Left ventricle myocardium inferior (tissue), 1 donor: ENCODE results near the gene UCKL1. TPM values are rescaled to one million over a fixed set of nuclear protein-coding genes. Genes with fewer than 3 reads are reported as not detected.

Experiments used
- DNase-seq: peaks from one replicate; pipeline ENCODE4 v3.0.0-alpha.2; 2020
- H3K27ac ChIP-seq: fragments of 200-600 bp; replicated peaks from 2 replicates; pipeline ENCODE4 v1.8.0; 2021
- H3K27me3 ChIP-seq: fragments of 200-600 bp; 2 replicates; pipeline ENCODE4 v1.8.0; 2021; ENCODE audit warnings: low read depth
- H3K36me3 ChIP-seq: fragments of 200-600 bp; 2 replicates; pipeline ENCODE4 v1.8.0; 2021
- H3K4me1 ChIP-seq: fragments of 200-600 bp; 2 replicates; pipeline ENCODE4 v1.8.0; 2021
- H3K4me3 ChIP-seq: fragments of 200-600 bp; 2 replicates; pipeline ENCODE4 v1.8.0; 2021; ENCODE audit warnings: mild to moderate bottlenecking, moderate library complexity
- H3K9me3 ChIP-seq: fragments of 200-600 bp; replicated peaks from 2 replicates; pipeline ENCODE4 v1.8.0; 2021
- intact Hi-C: fragments of 100-400 bp; cut with micrococcal nuclease; formaldehyde crosslinking; loops from one replicate; pipeline ENCODE4 v1.11.0; 2022
- total RNA-seq: library from RNA; stranded (reverse); fragmentation: NEBNext Ultra II Directional; extraction: Animal tissue kit (Norgen Biotek cat#: 25700); gene quantifications from one replicate; pipeline ENCODE4 v1.2.1, GENCODE V29; 2021
- TF ChIP-seq, protein P1 (sequence below): fragments of 200-600 bp; IDR thresholded peaks from 2 replicates; pipeline ENCODE4 v1.8.0; 2021; ENCODE audit warnings: antibody characterized with exemption, mild to moderate bottlenecking, borderline replicate concordance
- donor health status: DM: no; HTN: yes; CAD: no; lungs with severe emphysema.

The UCKL1 gene
- total RNA-seq, 1 donor from 2014 or later = 41.0 TPM

DNA sequence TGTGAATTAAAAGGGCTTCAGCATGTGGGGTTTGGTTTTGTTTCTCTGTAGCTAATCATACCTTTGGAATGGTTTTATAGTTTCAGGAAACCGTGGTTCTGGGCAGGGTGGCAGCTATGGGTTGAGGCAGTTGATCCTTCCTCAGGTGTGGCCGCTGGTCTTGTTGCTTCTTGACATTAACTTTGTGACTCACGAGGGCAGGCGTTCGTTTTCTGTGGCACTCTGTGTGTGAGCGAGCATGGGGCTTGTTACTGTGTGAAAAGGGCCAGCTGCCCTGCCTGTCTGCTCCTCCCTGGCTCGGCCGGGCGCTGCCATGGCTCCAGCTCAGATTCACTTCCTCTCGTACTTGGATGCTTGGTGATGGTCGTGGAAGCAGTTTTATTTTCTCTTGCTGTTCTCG lies 45.0 kb downstream of the UCKL1 start:
- H3K4me3 ChIP-seq = no peak overlapping the region
- peak overlapping the region; percentile 8 for H3K27ac ChIP-seq
- DNase-seq = no peak
- no peaks in the 10 kb centered on the region for H3K36me3 ChIP-seq
- peaks cover 2% of the 10 kb centered on the region for H3K9me3 ChIP-seq
- TF ChIP-seq, protein P1, sequence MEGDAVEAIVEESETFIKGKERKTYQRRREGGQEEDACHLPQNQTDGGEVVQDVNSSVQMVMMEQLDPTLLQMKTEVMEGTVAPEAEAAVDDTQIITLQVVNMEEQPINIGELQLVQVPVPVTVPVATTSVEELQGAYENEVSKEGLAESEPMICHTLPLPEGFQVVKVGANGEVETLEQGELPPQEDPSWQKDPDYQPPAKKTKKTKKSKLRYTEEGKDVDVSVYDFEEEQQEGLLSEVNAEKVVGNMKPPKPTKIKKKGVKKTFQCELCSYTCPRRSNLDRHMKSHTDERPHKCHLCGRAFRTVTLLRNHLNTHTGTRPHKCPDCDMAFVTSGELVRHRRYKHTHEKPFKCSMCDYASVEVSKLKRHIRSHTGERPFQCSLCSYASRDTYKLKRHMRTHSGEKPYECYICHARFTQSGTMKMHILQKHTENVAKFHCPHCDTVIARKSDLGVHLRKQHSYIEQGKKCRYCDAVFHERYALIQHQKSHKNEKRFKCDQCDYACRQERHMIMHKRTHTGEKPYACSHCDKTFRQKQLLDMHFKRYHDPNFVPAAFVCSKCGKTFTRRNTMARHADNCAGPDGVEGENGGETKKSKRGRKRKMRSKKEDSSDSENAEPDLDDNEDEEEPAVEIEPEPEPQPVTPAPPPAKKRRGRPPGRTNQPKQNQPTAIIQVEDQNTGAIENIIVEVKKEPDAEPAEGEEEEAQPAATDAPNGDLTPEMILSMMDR = no peak
- H3K4me1 ChIP-seq = peaks cover 78% of the 10 kb centered on the region
- no peaks in the 10 kb centered on the region for H3K27me3 ChIP-seq
- intact Hi-C loops = no loop called here

GRCh38 chr20:63908008-63908682 lies 48.1 kb downstream of the UCKL1 start:
- Histone ChIP-seq H3K9me3 (no peaks in the 10 kb centered on the region), H3K27ac (no peak overlapping the region), H3K4me1 (peaks cover 76% of the 10 kb centered on the region), H3K36me3 (no peaks in the 10 kb centered on the region), H3K27me3 (no peaks in the 10 kb centered on the region), H3K4me3 (no peak overlapping the region)
- no peak for DNase-seq
- intact Hi-C loops = no loop called here
- TF ChIP-seq, protein P1 = no peak

- intact Hi-C loops = no loop called here
- Histone ChIP-seq H3K9me3 (no peaks in the 10 kb centered on the region), H3K36me3 (no peaks in the 10 kb centered on the region), H3K27ac (no peak overlapping the region), H3K27me3 (no peaks in the 10 kb centered on the region), H3K4me1 (peaks cover 76% of the 10 kb centered on the region), H3K4me3 (no peak overlapping the region)
- TF ChIP-seq, protein P1 = no peak
- DNase-seq = no peak
Measured at GRCh38 chr20:63903796-63904561, 52.2 kb downstream of the UCKL1 start.

GRCh38 chr20:63900413-63900812 lies 55.8 kb downstream of the UCKL1 start:
- H3K36me3 ChIP-seq = no peaks in the 10 kb centered on the region
- H3K9me3 ChIP-seq = no peaks in the 10 kb centered on the region
- peak overlapping the region; percentile 40 for H3K27ac ChIP-seq
- intact Hi-C loops = no loop called here
- peaks cover 89% of the 10 kb centered on the region for H3K4me1 ChIP-seq
- TF ChIP-seq, protein P1 = no peak
- DNase-seq = no peak
- no peaks in the 10 kb centered on the region for H3K27me3 ChIP-seq
- no peak overlapping the region for H3K4me3 ChIP-seq

- Histone ChIP-seq H3K4me1 (peaks cover 85% of the 10 kb centered on the region), H3K27ac (peak overlapping the region; percentile 40), H3K9me3 (no peaks in the 10 kb centered on the region), H3K4me3 (no peak overlapping the region), H3K36me3 (no peaks in the 10 kb centered on the region), H3K27me3 (no peaks in the 10 kb centered on the region)
- intact Hi-C loops = no loop called here
- DNase-seq = no peak
- TF ChIP-seq, protein P1 = no peak
Measured at GRCh38 chr20:63898882-63899558, 57.2 kb downstream of the UCKL1 start.
